Activated CD8-positive, alpha-beta T cell treated with anti-CD3 and anti-CD28 coated beads for 36 hours (primary cell): ENCODE measurements around the gene WFDC13. TPM values are rescaled to one million over a fixed set of nuclear protein-coding genes. Genes with fewer than 3 reads are reported as not detected.

Source experiments
- ATAC-seq: fragments of 200-7000 bp; cut with Tn5 transposase; one replicate; pipeline ENCODE4 v1.10.0; 2021; ENCODE audit warnings: mild to moderate bottlenecking, moderate library complexity
- CTCF ChIA-PET: fragments of 350-600 bp; sonication (Branson Sonifier 250); formaldehyde crosslinking; loops from one replicate; lab custom pipeline; 2021; ENCODE audit warnings: antibody characterized with exemption; lab: Charles Lee
- POLR2A ChIA-PET: fragments of 350-600 bp; sonication (Branson Sonifier 250); formaldehyde crosslinking; loops from one replicate; lab custom pipeline; 2021; ENCODE audit warnings: antibody characterized with exemption; lab: Charles Lee
- DNase-seq: peaks from one replicate; pipeline ENCODE4 v3.0.0-alpha.2; 2020
- H3K27ac Mint-ChIP-seq: one replicate; pipeline ENCODE4 v1.8.0; 2021; ENCODE audit warnings: mild to moderate bottlenecking, mixed read lengths
- H3K27me3 Mint-ChIP-seq: one replicate; pipeline ENCODE4 v1.8.0; 2021; ENCODE audit warnings: mixed read lengths
- H3K36me3 Mint-ChIP-seq: one replicate; pipeline ENCODE4 v1.8.0; 2021; ENCODE audit warnings: low read depth, mixed read lengths
- H3K4me1 Mint-ChIP-seq: one replicate; pipeline ENCODE4 v1.8.0; 2021; ENCODE audit warnings: low read depth, mixed read lengths
- H3K4me3 Mint-ChIP-seq: one replicate; pipeline ENCODE4 v1.8.0; 2021; ENCODE audit warnings: mild to moderate bottlenecking, moderate library complexity, mixed read lengths
- H3K9me3 Mint-ChIP-seq: one replicate; pipeline ENCODE4 v1.8.0; 2021; ENCODE audit warnings: mixed read lengths
- intact Hi-C: fragments of 100-400 bp; cut with micrococcal nuclease; formaldehyde crosslinking; loops from one replicate; pipeline ENCODE4 v1.10.0; 2022
- total RNA-seq, 2 experiments: library from RNA; stranded (reverse); gene quantifications; one replicate each; pipeline ENCODE4 v1.2.3, GENCODE V29; 2021
- TF ChIP-seq, protein P1 (sequence below): fragments of 200-600 bp; IDR thresholded peaks from one replicate; pipeline ENCODE4 v1.8.0; 2022; ENCODE audit warnings: antibody characterized with exemption, mild to moderate bottlenecking

The WFDC13 gene
- total RNA-seq, 2 experiments from 2014 or later, result not detected

DNA sequence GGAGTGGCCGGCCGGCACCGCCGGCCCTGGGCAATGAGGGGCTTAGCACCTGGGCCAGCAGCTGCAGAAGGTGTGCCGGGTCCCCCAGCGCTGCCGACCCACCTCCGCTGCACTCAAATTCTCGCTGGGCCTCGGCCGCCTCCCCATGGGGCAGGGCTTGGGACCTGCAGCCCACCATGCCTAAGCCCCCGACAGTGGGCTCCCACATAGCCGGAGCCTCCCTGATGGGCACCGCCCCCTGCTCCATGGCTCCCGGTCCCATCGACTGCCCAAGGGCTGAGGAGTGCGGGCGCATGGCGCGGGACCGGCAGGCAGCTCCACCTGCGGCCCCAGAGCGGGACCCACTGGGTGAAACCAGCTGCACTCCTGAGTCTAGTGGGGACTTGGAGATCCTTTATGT lies 34.1 kb downstream of the WFDC13 start:
- CTCF ChIA-PET, result no interaction called here
- no peak for DNase-seq
- Mint-ChIP-seq H3K27me3 (peaks cover 23% of the 10 kb centered on the region), H3K9me3 (peaks cover 22% of the 10 kb centered on the region), H3K27ac (no peak overlapping the region), H3K36me3 (peaks cover 5% of the 10 kb centered on the region), H3K4me1 (no peaks in the 10 kb centered on the region), H3K4me3 (no peak overlapping the region)
- TF ChIP-seq, protein P1, sequence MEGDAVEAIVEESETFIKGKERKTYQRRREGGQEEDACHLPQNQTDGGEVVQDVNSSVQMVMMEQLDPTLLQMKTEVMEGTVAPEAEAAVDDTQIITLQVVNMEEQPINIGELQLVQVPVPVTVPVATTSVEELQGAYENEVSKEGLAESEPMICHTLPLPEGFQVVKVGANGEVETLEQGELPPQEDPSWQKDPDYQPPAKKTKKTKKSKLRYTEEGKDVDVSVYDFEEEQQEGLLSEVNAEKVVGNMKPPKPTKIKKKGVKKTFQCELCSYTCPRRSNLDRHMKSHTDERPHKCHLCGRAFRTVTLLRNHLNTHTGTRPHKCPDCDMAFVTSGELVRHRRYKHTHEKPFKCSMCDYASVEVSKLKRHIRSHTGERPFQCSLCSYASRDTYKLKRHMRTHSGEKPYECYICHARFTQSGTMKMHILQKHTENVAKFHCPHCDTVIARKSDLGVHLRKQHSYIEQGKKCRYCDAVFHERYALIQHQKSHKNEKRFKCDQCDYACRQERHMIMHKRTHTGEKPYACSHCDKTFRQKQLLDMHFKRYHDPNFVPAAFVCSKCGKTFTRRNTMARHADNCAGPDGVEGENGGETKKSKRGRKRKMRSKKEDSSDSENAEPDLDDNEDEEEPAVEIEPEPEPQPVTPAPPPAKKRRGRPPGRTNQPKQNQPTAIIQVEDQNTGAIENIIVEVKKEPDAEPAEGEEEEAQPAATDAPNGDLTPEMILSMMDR, result no peak
- POLR2A ChIA-PET, result interaction anchor here (0.6 kb wide), 1 partner anchor 226 kb away, joined by 4 read pairs; no protein-coding TSS in a partner anchor
- intact Hi-C loops, result no loop called here
- no peak for ATAC-seq

DNA sequence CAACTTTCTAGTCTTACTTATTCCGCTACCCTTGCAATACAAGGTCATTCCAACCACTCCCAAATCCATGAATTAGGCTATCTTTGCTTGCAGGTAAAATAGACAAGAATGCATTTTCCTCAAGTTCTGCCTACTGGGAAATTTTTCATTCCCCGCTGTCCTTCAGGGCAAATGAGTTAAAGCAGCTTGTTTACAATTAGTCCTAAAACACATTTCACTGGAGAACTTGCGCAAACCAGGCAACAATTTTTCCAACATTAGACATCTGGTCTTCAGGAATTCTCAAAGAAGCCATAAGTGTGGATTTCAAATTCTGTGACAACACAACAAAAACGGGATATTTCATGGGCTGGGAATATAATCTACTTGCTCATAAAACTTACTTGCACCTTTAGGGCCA lies 40.8 kb downstream of the WFDC13 start:
- Mint-ChIP-seq H3K27me3 (peaks cover 21% of the 10 kb centered on the region), H3K36me3 (no peaks in the 10 kb centered on the region), H3K9me3 (no peaks in the 10 kb centered on the region), H3K4me3 (no peak overlapping the region), H3K4me1 (no peaks in the 10 kb centered on the region), H3K27ac (no peak overlapping the region)
- POLR2A ChIA-PET, result no interaction called here
- CTCF ChIA-PET, result interaction anchor here (0.9 kb wide), 1 partner anchor 29 kb away, joined by 5 read pairs; no protein-coding TSS in a partner anchor
- intact Hi-C loops, result no loop called here
- ATAC-seq (no peak), DNase-seq (no peak)
- TF ChIP-seq, protein P1, result no peak

DNA sequence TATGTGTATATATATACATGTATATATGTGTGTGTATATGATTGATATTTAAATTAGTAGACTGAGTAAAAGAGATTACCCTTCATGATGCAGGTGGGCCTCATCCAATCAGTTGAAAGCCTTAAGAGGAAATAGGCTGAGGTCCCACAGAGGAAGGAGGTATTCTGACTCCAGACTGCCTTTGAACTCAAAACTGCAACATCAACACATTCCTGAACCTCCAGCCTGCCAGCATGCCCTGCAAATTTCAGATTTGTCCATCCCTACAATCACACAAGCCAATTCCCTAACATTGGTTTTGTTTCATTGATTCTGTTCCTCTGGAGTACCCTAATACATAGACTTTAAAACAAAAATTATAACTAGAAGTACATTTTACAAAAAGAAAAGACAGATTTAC lies 43.2 kb downstream of the WFDC13 start:
- H3K4me1 Mint-ChIP-seq, result no peaks in the 10 kb centered on the region
- no peak overlapping the region for H3K4me3 Mint-ChIP-seq
- ChIA-PET CTCF (interaction anchor here (0.9 to 1.4 kb wide), 2 partner anchors 26 kb away, joined by 4 to 8 read pairs; no protein-coding TSS in a partner anchor), POLR2A (no interaction called here)
- TF ChIP-seq, protein P1, result no peak
- intact Hi-C loops, result no loop called here
- no peaks in the 10 kb centered on the region for H3K36me3 Mint-ChIP-seq
- no peaks in the 10 kb centered on the region for H3K9me3 Mint-ChIP-seq
- H3K27me3 Mint-ChIP-seq, result peaks cover 32% of the 10 kb centered on the region
- ATAC-seq (no peak), DNase-seq (no peak)
- H3K27ac Mint-ChIP-seq, result no peak overlapping the region

DNA sequence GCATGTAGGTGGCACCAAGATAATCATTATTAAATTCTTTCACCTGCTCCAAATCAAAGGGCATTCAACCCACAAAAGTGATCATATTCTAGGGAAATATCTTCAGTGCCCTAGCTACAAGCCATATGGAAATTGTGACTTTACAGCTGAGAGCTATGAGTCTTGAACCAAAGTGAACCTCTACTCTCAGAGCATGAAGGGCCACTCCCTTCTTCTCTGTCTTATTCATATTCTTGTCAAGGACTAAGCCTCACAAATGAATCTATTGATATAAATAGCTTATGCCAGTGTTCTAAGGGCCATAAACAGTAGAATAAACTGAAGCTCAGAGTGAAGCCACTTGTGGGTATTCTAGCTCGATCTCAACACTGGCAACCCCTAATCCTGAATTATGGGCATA lies 49.9 kb downstream of the WFDC13 start:
- Mint-ChIP-seq H3K36me3 (peaks cover 6% of the 10 kb centered on the region), H3K4me1 (peaks cover 21% of the 10 kb centered on the region), H3K27ac (no peak overlapping the region), H3K9me3 (peaks cover 10% of the 10 kb centered on the region), H3K4me3 (no peak overlapping the region), H3K27me3 (peaks cover 27% of the 10 kb centered on the region)
- TF ChIP-seq, protein P1, result no peak
- no peak for DNase-seq
- peak; percentile 78 for ATAC-seq
- ChIA-PET POLR2A (no interaction called here), CTCF (interaction anchor here (2.1 to 2.4 kb wide), 2 partner anchors 19 to 123 kb away, joined by 11 to 14 read pairs; partner anchors contain the start of gene WFDC10A)
- intact Hi-C loops, result no loop called here

DNA sequence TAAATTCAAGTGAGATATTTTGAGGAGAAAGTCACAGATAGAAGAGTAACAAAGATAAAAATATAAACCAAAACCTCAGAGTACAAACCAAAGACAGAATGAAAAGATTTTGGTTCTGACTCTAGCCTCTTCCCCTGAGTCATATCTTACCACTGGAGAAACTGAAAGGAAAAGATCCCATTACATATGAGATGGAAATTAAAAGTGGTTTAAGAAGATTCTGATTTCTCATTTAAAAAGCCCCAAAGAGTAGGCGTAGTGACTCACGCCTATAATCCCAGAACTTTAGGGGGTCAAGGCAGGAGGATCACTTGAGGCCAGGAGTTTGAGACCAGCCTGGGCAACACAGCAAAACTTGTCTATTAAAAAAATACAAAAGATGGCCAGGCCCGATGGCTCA lies 50.9 kb downstream of the WFDC13 start:
- Mint-ChIP-seq H3K36me3 (peaks cover 6% of the 10 kb centered on the region), H3K4me3 (no peak overlapping the region), H3K4me1 (peaks cover 21% of the 10 kb centered on the region), H3K27me3 (peaks cover 20% of the 10 kb centered on the region), H3K27ac (peak overlapping the region; percentile 53), H3K9me3 (peaks cover 10% of the 10 kb centered on the region)
- intact Hi-C loops, result no loop called here
- TF ChIP-seq, protein P1, result no peak
- POLR2A ChIA-PET, result no interaction called here
- ATAC-seq, result peak; percentile 79
- peak; percentile 54 for DNase-seq
- CTCF ChIA-PET, result no interaction called here
